NCI-H345 (cell line): ENCODE measurements around the gene NDUFAF3.
A peak's percentile ranks its signal among the peaks of the same experiment; 100 is the strongest.

Experiments used
- DNase-seq: peaks from one replicate; lab custom pipeline; 2025; lab: John Stamatoyannopoulos, UW

NDUFAF3 gene

DNA sequence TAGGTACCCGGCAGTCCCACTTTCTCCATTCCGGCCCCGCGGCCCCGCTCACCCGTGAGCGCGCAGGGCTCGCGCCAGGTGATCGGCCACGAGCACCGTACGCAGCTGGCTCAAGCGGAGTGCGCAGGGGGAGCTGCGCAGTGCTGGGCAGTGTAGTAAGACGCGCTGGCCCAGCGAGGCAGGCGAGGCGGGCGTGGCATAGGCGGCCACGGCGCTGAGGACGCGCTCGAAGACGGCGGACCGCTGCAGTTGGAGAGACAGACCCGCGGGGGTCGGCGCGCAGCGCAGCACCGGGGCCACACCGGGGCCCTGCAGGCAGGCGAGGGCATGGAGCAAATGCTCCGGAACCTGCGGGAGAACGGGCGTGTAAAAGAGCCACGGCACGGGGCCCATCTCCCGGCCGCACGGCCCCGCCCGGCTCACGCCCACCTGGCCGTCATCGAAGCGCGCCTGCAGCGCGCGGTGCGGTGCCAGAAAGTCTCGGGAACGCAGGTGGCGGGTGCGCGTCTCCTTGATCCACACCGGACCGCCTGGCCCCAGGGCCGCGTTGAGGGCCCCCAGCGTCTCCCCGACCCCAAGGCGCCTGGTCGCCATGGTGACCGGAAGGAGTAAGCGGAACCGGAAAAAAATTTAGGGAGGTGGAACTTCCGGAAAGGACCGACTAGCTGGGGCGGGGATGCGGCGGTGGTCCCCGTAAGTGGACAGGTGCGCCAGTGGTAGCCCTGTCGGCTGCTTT is 3.8 kb upstream of the NDUFAF3 start, which contains the start of gene DALRD3:
Gene DALRD3 (minus strand): TSS at position 610 of the 736 bp plus-strand sequence. CDS start 16 bp downstream, at position 594.
- DNase-seq, result peak; percentile 81

DNA sequence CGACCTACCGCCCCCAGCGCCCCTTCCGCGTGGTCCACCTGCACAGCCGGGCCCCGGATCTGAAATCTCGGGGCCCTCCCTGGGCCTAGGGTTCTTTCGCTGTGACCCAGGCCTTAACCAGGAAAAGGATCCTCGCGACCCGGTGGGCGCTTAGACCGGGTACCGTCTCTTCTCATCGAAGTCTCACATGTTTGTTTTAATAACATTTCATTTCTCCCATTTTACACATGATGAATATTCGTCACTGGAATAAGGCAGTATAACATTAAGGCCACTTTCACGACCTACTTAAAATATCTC is 3.3 kb upstream of the NDUFAF3 start:
- no peak for DNase-seq

DNA sequence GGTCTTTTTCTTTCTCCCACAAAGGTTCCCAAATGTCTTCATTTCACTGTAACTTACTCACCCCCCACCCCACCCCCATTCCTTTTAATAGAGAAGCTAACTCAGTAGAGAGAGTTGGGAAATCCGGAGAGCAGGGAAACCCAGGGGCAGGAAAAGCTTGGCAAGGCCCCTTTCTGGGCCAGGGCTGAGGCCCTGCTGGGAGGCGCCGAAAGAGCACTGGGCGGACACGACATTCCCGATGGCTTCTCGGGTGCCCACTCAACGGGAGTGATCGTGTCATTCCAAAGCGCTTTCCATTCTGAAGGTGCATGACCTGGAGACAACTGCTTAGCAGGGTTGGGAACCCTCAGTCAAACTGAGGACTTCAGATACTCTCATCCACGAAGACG is 2.0 kb upstream of the NDUFAF3 start:
- no peak for DNase-seq

DNA sequence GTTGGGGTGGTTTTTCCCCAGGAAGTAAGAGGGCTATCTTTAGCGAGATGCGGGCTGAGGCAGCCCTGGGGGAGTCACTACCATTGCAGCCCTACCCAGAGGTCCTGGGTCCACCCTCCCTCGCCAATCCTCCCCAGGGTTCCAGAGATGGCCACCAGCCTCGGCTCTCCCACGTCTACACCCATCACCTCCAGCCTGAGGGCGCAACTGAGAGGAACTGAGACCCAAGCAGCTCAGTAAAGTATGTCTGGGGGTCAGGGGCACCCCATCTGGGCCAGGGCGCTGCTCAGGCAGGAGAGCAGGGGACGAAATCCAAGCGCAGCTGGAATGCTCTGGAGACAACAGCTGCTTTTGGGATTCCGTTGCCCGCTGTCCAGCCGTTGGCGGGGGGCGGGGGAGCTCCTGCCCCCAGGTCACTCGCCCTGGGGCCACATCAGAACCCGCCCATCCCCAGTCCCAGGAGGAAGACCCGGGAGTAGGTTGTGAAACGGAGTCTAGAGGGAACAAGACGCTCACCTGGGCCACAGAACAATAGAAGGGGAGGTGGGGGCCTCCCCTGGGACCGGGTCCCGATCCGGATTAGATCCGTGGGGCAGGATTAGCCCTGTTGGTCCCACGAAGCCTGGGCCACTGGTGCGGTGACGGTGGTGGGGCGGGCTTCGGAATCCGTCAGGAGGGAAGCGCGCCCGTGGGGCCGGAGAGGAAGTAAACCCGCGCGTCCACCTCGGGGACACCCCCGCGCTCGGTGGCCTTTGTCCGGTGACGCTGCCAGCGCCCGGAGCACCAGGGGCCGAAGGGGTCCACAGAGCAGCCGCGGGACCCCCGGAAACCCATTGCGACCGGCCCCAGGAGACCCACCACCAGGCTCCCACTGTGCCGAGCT is 1.4 kb upstream of the NDUFAF3 start:
- DNase-seq, result peak; percentile 20

DNA sequence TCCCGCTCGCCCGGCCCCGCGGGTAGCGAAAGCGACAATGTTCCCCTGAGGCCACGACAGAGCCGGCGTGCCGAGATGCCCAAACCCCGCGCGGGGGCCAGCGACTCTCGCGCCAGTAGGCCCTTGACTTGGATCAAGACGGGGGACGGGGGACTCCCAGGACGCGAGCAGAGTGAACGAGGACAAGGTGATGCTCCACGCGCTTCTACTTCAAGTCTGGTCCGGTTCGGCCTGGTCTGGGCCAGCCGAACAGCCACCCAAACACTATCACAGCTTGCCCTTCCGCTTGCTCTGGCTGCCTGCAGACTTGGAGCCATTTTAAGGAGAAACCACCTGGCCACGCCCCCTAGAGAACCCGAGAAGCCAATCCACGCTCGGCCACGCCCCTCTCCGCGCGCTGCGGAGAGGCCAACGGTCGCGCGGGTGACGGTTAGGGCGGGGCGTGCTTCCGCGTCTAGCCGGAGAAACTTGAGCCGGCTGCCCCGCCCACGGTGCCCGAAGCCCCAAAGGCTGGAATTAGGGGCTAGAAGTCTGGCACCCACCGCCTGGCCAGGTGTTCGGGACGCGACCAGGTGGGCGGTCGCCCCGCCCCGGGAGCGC is 608 bp upstream of the NDUFAF3 start:
- peak; percentile 97 for DNase-seq

DNA sequence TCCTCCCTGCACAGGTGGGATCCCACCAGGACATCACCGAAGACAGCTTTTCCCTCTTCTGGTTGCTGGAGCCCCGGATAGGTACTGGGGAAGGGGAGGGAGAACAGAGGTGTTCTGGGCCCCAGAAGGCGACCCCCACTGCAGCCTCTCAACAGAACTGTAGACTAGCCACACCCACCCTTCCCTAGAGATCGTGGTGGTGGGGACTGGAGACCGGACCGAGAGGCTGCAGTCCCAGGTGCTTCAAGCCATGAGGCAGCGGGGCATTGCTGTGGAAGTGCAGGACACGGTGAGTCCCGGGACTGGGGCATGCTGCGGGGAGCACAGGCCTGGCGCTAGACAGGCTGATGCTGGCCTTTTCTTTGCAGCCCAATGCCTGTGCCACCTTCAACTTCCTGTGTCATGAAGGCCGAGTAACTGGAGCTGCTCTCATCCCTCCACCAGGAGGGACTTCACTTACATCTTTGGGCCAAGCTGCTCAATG is 809 bp downstream of the NDUFAF3 start:
- DNase-seq, result no peak

DNA sequence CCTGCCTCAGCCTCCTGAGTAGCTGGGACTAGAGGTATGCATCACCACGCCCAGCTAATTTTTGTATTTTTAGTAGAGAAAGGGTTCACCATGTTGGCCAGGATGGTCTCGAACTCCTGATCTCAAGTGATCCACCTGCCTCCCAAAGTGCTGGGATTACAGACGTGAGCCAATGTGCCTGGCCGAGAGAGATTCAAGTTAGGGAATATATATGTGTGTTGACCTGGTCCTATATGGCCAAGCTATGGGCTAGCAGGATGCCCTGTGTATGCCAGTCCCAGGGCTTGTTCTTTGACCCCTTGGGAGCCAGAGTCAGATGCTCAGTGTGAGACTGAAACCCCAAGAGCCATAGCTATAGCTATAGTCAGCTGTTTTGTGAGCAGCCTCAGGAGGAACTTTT is 1.9 kb downstream of the NDUFAF3 start:
- no peak for DNase-seq

DNA sequence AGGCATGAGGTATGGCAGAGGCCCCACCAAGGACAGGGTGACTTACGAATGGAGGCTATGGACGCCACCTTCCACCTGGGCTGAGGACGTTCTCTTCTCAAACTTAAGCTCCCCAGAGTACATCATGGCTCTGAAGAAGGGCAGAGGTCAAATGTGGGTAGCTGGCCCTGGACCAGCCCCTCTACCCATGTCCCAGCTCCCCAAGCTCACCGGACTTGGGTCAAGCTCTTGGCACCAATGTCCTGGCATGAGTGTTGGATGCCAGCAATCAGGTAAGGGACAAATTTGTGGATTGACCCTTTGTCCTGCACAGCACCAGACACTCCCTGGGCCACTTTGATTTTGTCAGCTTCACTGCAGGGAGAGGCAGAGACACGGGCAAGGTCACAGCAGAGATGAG is 2.5 kb downstream of the NDUFAF3 start:
- DNase-seq, result no peak

DNA sequence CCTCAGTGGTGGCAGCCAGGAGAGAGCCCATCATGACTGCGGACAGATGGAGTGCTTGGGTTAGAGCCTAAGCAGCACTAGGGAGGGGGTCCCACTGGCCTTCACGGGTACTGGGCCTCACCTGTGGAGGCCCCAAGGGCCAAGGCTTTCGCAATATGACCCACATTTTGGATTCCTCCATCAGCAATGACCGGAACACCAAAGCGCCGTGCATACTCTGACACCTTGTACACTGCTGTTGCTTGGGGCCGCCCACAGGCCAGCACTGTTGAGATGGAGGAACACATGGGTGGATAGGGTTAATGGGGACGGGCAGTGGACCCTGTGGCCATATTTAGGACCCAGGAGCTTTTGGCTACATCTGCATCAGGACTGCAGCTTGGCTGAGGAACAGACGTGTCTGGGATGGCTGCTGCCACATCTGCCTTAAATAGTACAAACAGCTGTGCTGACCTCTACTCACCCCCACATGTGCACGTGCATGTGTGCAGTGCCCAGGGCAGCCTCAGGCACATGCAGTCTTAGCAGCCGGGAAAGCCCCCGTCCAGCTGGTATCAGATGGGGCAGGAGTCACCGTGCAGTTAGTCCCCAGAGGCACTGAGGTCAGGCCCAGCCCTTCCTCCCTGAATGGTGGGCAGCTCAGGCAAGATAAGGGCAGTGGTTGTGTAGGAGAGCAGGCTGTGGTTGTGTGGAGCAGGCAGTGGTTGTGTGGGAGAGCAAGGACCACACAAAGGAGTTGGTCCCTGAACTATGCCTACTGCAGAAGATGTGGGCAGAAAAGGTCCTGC is 3.3 kb downstream of the NDUFAF3 start:
- no peak for DNase-seq

DNA sequence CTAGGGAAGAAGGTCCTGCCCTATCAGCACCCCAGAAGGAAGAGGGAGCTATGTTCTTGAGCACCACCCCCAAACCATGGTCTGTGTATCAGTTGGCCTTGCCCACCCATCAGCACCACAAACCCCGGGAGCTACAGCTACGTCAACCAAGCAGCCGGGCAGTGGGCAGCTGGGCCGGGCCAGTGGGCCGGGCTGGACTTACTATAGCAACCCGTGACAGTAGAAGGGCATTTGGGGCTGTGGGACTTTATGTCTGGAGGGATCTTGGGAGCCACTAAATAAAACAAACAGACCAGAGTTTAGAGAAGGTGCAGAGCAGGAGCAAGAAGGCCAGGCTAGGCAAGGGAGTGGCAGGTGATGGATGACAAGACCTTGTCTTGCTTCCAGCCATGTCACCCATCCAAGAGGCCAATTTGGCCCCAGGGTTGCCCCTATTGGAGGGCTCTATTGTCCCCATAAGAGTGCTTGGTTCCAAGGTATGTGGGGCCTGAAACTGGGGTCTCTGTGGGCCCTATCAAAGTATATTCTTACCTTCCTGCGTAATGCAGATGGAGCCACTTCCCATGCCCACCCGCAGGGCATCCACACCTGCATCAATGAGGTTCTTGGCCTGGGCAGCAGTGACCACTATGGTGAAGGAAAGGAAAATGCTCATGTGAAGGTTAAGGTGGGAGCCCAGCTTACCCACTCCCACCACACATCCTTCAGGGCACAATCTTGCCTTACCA is 4.0 kb downstream of the NDUFAF3 start:
- no peak for DNase-seq

DNA sequence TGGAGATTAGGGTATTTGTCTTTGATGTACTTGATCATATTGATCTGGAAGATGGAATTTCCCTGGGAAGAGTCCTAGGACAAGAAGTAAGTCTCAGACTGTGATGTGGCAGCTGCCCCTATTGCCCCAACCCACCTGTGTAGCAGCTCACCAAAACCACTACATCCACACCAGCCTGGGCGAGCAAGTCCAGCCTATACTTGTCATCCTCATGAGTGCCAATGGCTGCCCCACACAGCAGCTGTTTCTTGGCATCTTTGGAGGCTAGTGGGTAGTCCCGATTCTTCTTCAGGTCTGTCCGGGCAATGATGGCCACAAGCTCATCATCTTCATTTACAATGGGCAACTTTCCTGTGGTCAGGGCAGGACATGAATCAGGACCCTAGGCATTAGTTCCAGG is 4.6 kb downstream of the NDUFAF3 start:
- DNase-seq, result no peak

DNA sequence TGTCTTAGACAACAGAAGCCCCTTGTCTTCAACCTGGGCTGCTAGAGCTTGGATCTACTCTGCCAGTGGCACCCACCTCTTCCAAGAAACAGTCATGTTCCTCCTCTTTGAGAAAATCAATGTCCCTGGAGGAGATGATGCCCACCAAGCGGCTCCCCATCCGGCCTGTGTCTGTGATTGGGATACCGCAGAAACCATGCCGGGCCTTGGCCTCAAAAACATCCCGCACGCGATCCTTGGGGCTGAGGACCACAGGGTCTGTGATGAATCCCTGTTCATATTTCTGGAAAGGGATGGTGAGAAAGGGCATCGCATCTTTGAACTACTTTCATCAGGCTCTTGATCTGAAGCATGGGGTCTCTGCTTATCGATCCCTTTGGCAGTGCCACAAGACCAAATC is 5.7 kb downstream of the NDUFAF3 start:
- no peak for DNase-seq

DNA sequence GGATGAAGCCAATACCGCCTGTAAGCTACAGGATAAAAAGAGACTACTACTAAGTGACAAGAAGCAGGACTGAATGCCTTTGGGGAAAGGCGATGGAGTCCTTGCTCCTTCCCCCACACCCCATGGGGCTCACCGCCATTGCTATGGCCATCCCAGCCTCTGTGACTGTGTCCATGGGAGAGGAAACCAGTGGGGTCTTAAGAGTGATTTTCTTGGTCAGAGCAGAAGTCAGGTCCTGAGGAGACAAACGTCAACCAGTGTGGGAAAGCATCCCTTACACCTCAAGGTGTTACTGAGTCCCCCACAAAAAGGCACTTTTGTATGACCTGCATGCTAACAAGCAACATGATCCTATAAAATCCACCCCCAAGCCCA is 6.4 kb downstream of the NDUFAF3 start:
- DNase-seq, result no peak

DNA sequence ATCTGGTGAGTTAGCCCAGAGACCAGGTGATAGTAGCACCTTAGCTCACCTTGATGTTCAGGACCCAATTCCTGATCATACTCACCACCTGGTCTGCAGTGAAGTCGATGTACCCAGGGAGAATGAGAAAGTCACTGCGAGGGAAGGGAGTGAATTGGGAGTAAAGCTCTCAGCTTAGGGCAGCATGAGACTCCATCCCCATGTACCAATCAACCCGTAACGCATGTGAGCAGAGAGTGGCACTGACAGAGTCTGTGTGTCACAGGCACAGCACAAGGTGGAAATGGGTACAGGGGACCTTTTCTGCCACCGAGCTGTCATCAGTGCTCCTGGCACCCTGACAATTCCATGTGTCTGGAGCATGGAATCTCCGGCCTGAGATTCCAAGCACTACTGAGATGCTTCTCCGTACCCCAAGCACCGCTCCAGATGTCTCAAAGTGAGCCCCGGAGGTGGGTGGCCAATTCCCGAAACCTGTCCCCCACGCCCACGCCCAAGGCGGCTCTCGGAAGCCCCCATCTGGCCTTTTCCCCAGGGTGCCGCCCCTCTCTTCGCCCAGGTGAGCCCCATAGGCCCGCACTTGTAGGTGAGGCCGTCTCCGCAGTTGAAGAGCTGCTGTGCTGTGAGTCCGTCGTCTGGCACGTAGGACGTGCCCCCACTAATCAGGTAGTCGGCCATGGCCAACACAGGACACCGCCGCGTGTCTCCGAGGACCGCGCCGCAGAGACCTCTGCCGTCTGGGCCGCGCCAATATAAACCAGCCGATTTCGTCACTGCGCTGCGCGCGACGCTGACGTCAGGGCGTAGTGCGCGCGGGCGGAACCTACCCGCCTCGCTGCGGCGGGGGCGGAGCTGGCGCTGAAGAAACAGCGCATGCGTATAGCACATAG is 7.0 kb downstream of the NDUFAF3 start, which contains the start of gene IMPDH2:
Gene IMPDH2 (minus strand): TSS at position 726 of the 890 bp plus-strand sequence. CDS start 48 bp downstream, at position 678.
- DNase-seq, result peak; percentile 92

DNA sequence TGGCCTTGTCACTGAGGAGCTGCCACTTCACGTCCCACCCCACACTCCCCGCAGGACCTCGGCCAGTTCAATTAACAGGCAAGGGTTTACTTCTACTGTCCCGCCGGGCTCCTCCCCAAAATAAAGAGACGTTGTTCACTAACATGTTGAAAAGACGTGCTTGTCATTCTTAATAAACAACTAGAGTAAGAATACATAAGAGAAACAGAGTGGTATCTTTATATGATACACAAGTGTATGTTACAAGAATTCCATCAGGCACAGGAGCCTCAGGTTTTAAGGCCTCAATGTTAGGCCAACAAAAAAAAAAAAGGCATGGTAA is 7.6 kb downstream of the NDUFAF3 start:
- no peak for DNase-seq

DNA sequence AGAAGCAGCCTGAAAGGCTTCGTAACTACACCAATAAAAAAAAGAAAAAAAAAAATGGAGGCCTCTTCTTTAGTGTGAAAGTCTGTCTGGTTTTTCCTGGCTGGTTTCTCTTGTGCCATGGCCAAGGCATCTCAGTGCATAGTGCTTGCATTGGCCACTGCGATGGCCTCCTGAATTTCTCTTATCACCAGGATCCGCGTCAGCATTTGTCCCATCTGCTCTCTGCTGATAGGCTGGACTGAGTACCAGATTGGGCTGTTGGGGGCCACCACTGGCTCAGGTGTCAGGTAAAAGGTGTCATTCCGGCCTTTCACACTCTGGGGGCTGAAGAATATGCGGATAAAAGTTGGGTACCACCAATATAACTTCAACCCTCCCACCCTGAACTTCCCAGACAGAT is 8.4 kb downstream of the NDUFAF3 start:
- DNase-seq, result no peak

DNA sequence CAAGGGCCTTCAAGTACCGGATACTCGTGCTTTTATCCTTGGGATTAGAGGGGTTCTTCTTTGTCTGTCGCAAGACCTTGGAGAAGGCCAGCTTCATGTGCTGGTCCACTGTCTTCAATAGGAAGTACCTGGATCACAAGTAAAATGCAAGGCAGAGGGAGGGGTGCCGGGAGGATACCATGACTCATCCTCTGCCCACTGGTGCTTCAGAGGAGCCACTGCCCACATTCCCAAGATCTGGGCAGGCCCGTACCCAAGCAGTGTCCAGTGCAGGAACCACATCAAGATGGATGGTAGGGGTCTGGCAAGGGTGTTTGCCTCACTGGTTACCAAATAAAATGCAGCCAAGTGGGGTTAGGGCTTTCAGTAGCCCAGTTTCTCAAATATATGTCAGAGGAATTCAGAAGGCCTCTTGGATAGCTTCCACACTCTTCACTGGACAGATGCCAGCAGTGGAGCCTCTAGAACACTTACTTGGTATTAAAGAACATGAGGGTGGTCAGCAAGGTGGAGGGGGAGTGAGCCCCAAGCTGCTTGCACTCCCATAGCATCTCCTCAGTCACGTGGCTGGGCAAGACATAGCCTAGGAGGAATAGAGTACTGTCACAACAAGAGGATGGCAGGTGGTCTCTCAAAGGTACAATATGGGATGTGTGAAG is 10.9 kb downstream of the NDUFAF3 start:
- DNase-seq, result no peak

DNA sequence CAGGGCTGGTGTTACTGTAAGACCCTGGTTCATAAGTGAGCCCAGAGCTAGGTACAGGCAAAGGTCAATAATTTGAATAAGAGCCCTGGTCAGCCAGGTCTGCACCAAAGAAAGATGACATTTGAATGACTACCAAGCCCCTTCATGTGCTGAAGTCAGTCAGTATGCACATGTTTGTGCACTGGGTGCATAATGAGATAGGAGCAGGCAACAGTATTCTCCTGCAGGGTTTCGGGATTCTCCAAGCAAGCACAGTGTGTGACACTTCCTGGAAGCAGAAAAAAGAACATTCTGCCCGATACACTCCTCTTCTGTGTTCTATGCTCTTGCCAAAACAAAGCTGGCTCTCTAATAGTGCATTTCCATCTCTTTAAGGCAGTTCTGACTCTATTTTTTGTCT is 12.7 kb downstream of the NDUFAF3 start:
- no peak for DNase-seq

DNA sequence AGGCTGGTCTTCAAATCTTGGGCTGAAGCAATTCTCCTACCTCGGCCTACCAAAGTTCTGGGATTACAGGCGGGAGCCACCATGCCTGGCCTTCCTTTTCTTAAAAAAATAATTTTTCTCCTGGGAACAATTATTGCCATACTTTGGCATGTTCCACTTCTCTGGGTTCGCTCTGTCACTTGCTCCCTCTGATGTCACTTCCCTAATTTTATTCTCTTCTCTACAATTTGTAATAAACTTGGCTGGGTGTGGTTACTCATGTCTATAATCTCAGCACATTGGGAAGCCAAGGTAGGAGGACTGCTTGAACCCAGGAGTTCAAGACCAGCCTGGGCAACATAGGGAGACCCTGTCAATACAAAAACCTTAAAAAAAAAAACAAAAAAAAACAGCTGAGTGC is 13.4 kb downstream of the NDUFAF3 start:
- no peak for DNase-seq

DNA sequence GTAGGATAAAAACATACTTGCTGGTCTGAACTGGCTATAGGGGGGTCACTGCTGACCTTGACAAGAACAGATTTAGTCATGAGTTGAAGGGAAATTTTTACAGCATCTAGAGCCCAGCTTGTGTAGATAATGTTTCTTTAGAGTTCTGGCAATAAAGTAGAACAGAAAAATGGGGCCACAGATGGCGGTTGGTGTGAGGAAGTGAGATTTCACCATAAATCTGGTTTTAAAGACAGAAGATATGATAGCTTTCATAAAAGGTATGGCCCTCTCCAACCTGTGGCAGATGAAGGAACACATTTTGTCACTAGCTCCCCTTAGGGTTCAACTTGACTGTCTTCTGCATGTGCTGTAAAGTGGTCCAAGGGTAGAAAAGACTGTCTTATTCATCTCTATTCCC is 31.6 kb downstream of the NDUFAF3 start:
- DNase-seq, result no peak
